IMR-90 (cell line): Measurements from ENCODE around the gene CDK6. TPM values are rescaled to one million over a fixed set of nuclear protein-coding genes. Genes with fewer than 3 reads are reported as not detected.

Experiments
- ATAC-seq: fragments of 200-7000 bp; cut with Tn5 transposase; 2 replicates; pipeline ENCODE4 v1.9.1; 2020; ENCODE audit warnings: low read depth, mild to moderate bottlenecking, moderate library complexity
- BruUV-seq: library from RNA; stranded (reverse); fragments of 400-500 nt; replicated peaks from 2 replicates; lab custom pipeline; 2021; lab: Mats Ljungman, UMichigan
- CTCF ChIA-PET: fragments of 300-600 bp; formaldehyde crosslinking; extraction: SDS; loops from one replicate; lab custom pipeline; 2021; ENCODE audit warnings: antibody characterized with exemption; lab: Yijun Ruan, JAX
- POLR2A ChIA-PET: fragments of 300-600 bp; sonication (Branson Sonifier 250); formaldehyde crosslinking; loops from one replicate; lab custom pipeline; 2022; ENCODE audit warnings: antibody characterized with exemption; ENCODE audit not compliant: unreplicated experiment; lab: Charles Lee
- DNase-seq: peaks from one replicate; pipeline ENCODE4 v3.0.0; 2013
- H2AFZ ChIP-seq: replicated peaks from 2 replicates; pipeline ENCODE3; 2013; ENCODE audit warnings: low read length, mild to moderate bottlenecking; ENCODE audit not compliant: poor library complexity
- H2AK5ac ChIP-seq: 2 replicates; pipeline ENCODE4 v1.6.1; 2013; ENCODE audit warnings: low read depth, low read length, inconsistent platforms
- H2AK9ac ChIP-seq: replicated peaks from 2 replicates; pipeline ENCODE3; 2013; ENCODE audit warnings: mild to moderate bottlenecking, low read depth, low read length, moderate library complexity; ENCODE audit not compliant: poor library complexity
- H2BK120ac ChIP-seq: 2 replicates; pipeline ENCODE4 v1.6.1; 2013; ENCODE audit warnings: low read depth, low read length, inconsistent platforms
- H2BK15ac ChIP-seq: 3 replicates; pipeline ENCODE4 v1.6.1; 2013; ENCODE audit warnings: low read depth, low read length, inconsistent platforms
- H2BK20ac ChIP-seq: 2 replicates; pipeline ENCODE4 v1.6.1; 2013; ENCODE audit warnings: low read depth, mild to moderate bottlenecking, inconsistent platforms, low read length, moderate library complexity
- H2BK5ac ChIP-seq: 2 replicates; pipeline ENCODE4 v1.6.1; 2013; ENCODE audit warnings: mild to moderate bottlenecking, low read depth, low read length, inconsistent platforms; ENCODE audit not compliant: poor library complexity, severe bottlenecking
- H3K14ac ChIP-seq: replicated peaks from 2 replicates; pipeline ENCODE4 v1.6.1; 2013; ENCODE audit warnings: low read depth, low read length, inconsistent platforms
- H3K18ac ChIP-seq: 2 replicates; pipeline ENCODE4 v1.6.1; 2013; ENCODE audit warnings: low read depth, low read length, control low read depth
- H3K23ac ChIP-seq: 2 replicates; pipeline ENCODE4 v1.6.1; 2013; ENCODE audit warnings: low read depth, low read length, inconsistent platforms
- H3K27ac ChIP-seq: 2 replicates; pipeline ENCODE4 v1.5.1; 2013; ENCODE audit warnings: mild to moderate bottlenecking, control low read depth, low read length; ENCODE audit not compliant: insufficient read depth
- H3K27me3 ChIP-seq: 2 replicates; pipeline ENCODE4 v1.6.1; 2013; ENCODE audit warnings: low read length; ENCODE audit not compliant: control insufficient read depth, insufficient read depth
- H3K36me3 ChIP-seq: 2 replicates; pipeline ENCODE4 v1.6.1; 2013; ENCODE audit warnings: low read length, mixed read lengths; ENCODE audit not compliant: control insufficient read depth, insufficient read depth
- H3K4ac ChIP-seq: 2 replicates; pipeline ENCODE4 v1.6.1; 2013; ENCODE audit warnings: low read depth, low read length, inconsistent platforms
- H3K4me1 ChIP-seq: 2 replicates; pipeline ENCODE4 v1.6.1; 2013; ENCODE audit warnings: low read length, mixed read lengths; ENCODE audit not compliant: control insufficient read depth, insufficient read depth
- H3K4me2 ChIP-seq: 2 replicates; pipeline ENCODE4 v1.6.1; 2013; ENCODE audit warnings: low read depth, mild to moderate bottlenecking, control low read depth, low read length, moderate library complexity
- H3K4me3 ChIP-seq: 2 replicates; pipeline ENCODE4 v1.5.1; 2013; ENCODE audit warnings: low read depth, mild to moderate bottlenecking, control low read depth, low read length, moderate library complexity; ENCODE audit not compliant: insufficient read depth
- H3K56ac ChIP-seq: 2 replicates; pipeline ENCODE4 v1.6.1; 2013; ENCODE audit warnings: low read length, inconsistent platforms; ENCODE audit not compliant: insufficient read depth; ENCODE audit errors: extremely low read depth
- H3K79me1 ChIP-seq, 2 experiments: 2 replicates each; pipeline ENCODE4 v1.6.1; 2013; ENCODE audit warnings: low read length in 2 of 2, inconsistent platforms in 1 of 2, low read depth in 1 of 2
- H3K9ac ChIP-seq: 2 replicates; pipeline ENCODE4 v1.6.1; 2013; ENCODE audit warnings: low read depth, low read length, control low read depth
- H3K9me1 ChIP-seq: 2 replicates; pipeline ENCODE4 v1.6.1; 2013; ENCODE audit warnings: low read length, inconsistent platforms; ENCODE audit not compliant: insufficient read depth
- H3K9me3 ChIP-seq: 2 replicates; pipeline ENCODE4 v1.6.1; 2013; ENCODE audit warnings: low read length; ENCODE audit not compliant: control insufficient read depth, insufficient read depth
- H4K20me1 ChIP-seq: 2 replicates; pipeline ENCODE4 v1.6.1; 2013; ENCODE audit warnings: low read length, inconsistent platforms; ENCODE audit not compliant: insufficient read depth
- H4K5ac ChIP-seq: 2 replicates; pipeline ENCODE4 v1.6.1; 2013; ENCODE audit warnings: mild to moderate bottlenecking, low read depth, low read length, control low read depth
- H4K8ac ChIP-seq, 2 experiments: 2 replicates each; pipeline ENCODE4 v1.6.1; 2013; ENCODE audit warnings: low read depth in 2 of 2, low read length in 2 of 2, control low read depth in 1 of 2, inconsistent platforms in 1 of 2
- H4K91ac ChIP-seq: 2 replicates; pipeline ENCODE4 v1.6.1; 2013; ENCODE audit warnings: low read depth, low read length, inconsistent platforms; ENCODE audit not compliant: insufficient read depth
- CEBPB ChIP-seq: IDR thresholded peaks from 2 replicates; pipeline ENCODE4 v1.6.1; 2012; ENCODE audit warnings: low read depth, low read length, improper control_type of control experiment
- MXI1 ChIP-seq: IDR thresholded peaks from 2 replicates; pipeline ENCODE4 v1.6.1; 2012; ENCODE audit warnings: low read depth, mild to moderate bottlenecking, low read length, moderate library complexity, borderline replicate concordance
- NFE2L2 ChIP-seq: fragments of 150-350 bp; IDR thresholded peaks from 2 replicates; pipeline ENCODE4 v1.6.1; 2016; ENCODE audit warnings: low read depth, mild to moderate bottlenecking, low read length
- RAD21 ChIP-seq: IDR thresholded peaks from 2 replicates; pipeline ENCODE4 v1.6.1; 2012; ENCODE audit warnings: low read length, improper control_type of control experiment
- RFX5 ChIP-seq: IDR thresholded peaks from 2 replicates; pipeline ENCODE4 v1.8.0; 2012; ENCODE audit warnings: low read depth, mild to moderate bottlenecking, low read length, moderate library complexity
- WGBS, 2 experiments: methylation state at CpG; one replicate each; pipeline versions ENCODE4 v1.1.5 to v1.1.7; 2013; ENCODE audit warnings: missing lambda C conversion rate in 2 of 2; ENCODE audit not compliant: insufficient read length in 1 of 2; ENCODE audit errors: extremely low coverage in 2 of 2; 5-methylcytosine and 5-hydroxymethylcytosine counted together
- dilution Hi-C: fragments of 300-500 bp; cut with HindIII; formaldehyde crosslinking; loops from one replicate; pipeline ENCODE4 v1.14.3; 2018; ENCODE audit warnings: low sequenced_read_pairs; ENCODE audit not compliant: unreplicated experiment
- in situ Hi-C: fragments of 300-500 bp; cut with MboI; formaldehyde crosslinking; loops from 3 replicates; pipeline ENCODE4 v1.14.3; 2019; ENCODE audit warnings: low sequenced_read_pairs, inconsistent platforms, mixed read lengths
- intact Hi-C: fragments of 100-400 bp; cut with micrococcal nuclease; formaldehyde crosslinking; loops from 2 replicates; pipeline ENCODE4 v1.10.0; 2022
- polyA plus RNA-seq, 3 experiments: library from polyadenylated mRNA; depleted of rRNA; stranded (reverse); fragments of >200 nt; gene quantifications; 2 replicates each; pipeline ENCODE4 v1.2.3, GENCODE V29; 2012; ENCODE audit warnings: low replicate concordance in 1 of 3
- total RNA-seq: library from RNA; depleted of rRNA; stranded (reverse); fragments of >200 nt; gene quantifications from 2 replicates; pipeline ENCODE4 v1.2.3, GENCODE V29; 2012

The CDK6 gene
- total and polyA plus RNA-seq, 2 of the 4 experiments (the other 2 are of a cell fraction): 21.5 to 195 TPM

- H2BK120ac ChIP-seq: peak overlapping the region; percentile 83
- ChIA-PET POLR2A (interaction anchor here (0.6 kb wide), 1 partner anchor 8 kb away, joined by 3 read pairs; no protein-coding TSS in a partner anchor), CTCF (interaction anchor here (1.0 to 1.1 kb wide), 4 partner anchors 18 to 67 kb away, joined by 3 read pairs; no protein-coding TSS in a partner anchor)
- TF ChIP-seq RFX5: no peak
- TF ChIP-seq NFE2L2: no peak
- TF ChIP-seq MXI1: no peak
- TF ChIP-seq RAD21: peak; percentile 12; the same call in 1 of the 2 replicates
- TF ChIP-seq CEBPB: peak; percentile 28; the same call in 1 of the 2 replicates
- H3K4ac ChIP-seq: peak overlapping the region; percentile 84
- WGBS, 2 experiments: 0% methylated on average over 2 of the region's 3 CpGs; no CpG with 5 or more reads in 1 of the 2 experiments
- peak overlapping the region; percentile 88; the same call in 1 of the 3 replicates for H2BK15ac ChIP-seq
- peak overlapping the region; percentile 19 for H2AFZ ChIP-seq
- ATAC-seq: peak; percentile 74
- peaks cover 12% of the 10 kb centered on the region for H3K9me1 ChIP-seq
- H3K27ac ChIP-seq: peak overlapping the region; percentile 63; the same call in 1 of the 2 replicates
- no peak overlapping the region for H2AK9ac ChIP-seq
- in situ Hi-C loops (no loop called here), intact Hi-C loops (loop anchor here (5.0 kb wide), 3 partner anchors 67 to 143 kb away; no protein-coding TSS in a partner anchor), dilution Hi-C loops (no loop called here)
- peaks cover 27% of the 10 kb centered on the region for H3K4me1 ChIP-seq
- no peaks in the 10 kb centered on the region for H3K27me3 ChIP-seq
- H3K36me3 ChIP-seq: peaks cover 4% of the 10 kb centered on the region
- H4K20me1 ChIP-seq: peaks cover 39% of the 10 kb centered on the region
- peak overlapping the region; percentile 65 for H4K91ac ChIP-seq
- H3K4me2 ChIP-seq: peak overlapping the region; percentile 2; the same call in 1 of the 2 replicates
- peak overlapping the region; percentile 5 to 46; a peak in 2 of 4 replicates for H4K8ac ChIP-seq
- peak overlapping the region; percentile 84 for H3K23ac ChIP-seq
- H2BK20ac ChIP-seq: peak overlapping the region; percentile 60
- no peak overlapping the region for H3K4me3 ChIP-seq
- no peaks in the 10 kb centered on the region for H3K9me3 ChIP-seq
- H2AK5ac ChIP-seq: peak overlapping the region; percentile 67; the same call in 1 of the 2 replicates
- peak overlapping the region; percentile 20; the same call in 1 of the 2 replicates for H3K18ac ChIP-seq
- H3K56ac ChIP-seq: peak overlapping the region; percentile 75
- peak; percentile 88 for DNase-seq
- peaks cover 18 to 71% of the 10 kb centered on the region in 2 experiments for H3K79me1 ChIP-seq
- H3K14ac ChIP-seq: peak overlapping the region; percentile 66; the same call in 1 of the 2 replicates
- H3K9ac ChIP-seq: no peak overlapping the region; the same call in 1 of the 2 replicates
- H2BK5ac ChIP-seq: peak overlapping the region; percentile 63
- no peak overlapping the region for H4K5ac ChIP-seq
- BruUV-seq: no TSS peak
Observed at GRCh38 chr7:92765725-92766124, 70.6 kb downstream of the CDK6 start.
